GM12878 (cell line): ENCODE results near the gene NEBL. TPM values are rescaled to one million over a fixed set of nuclear protein-coding genes. Genes with fewer than 3 reads are reported as not detected.

Experiments
- ATAC-seq: fragments of 200-7000 bp; cut with Tn5 transposase; 3 replicates; pipeline ENCODE4 v1.9.1; 2020; ENCODE audit warnings: mild to moderate bottlenecking, moderate library complexity
- BruUV-seq: library from RNA; stranded (reverse); fragments of 400-500 nt; replicated peaks from 2 replicates; lab custom pipeline; 2021; lab: Mats Ljungman, UMichigan
- CTCF ChIA-PET: fragments of 300-600 bp; sonication (Branson Sonifier 250); formaldehyde crosslinking; extraction: SDS; loops from one replicate; lab custom pipeline; 2021; ENCODE audit warnings: inconsistent platforms; lab: Yijun Ruan, JAX
- POLR2A ChIA-PET: fragments of 350-600 bp; formaldehyde crosslinking; extraction: SDS; loops from one replicate; lab custom pipeline; 2021; ENCODE audit warnings: inconsistent platforms; lab: Charles Lee
- RAD21 ChIA-PET: fragments of 300-600 bp; sonication (Branson Sonifier 250); formaldehyde crosslinking; loops from one replicate; lab custom pipeline; 2023; ENCODE audit warnings: antibody characterized with exemption; ENCODE audit not compliant: unreplicated experiment; lab: Charles Lee
- SMC1A ChIA-PET: fragments of 300-600 bp; sonication (Branson Sonifier 250); formaldehyde crosslinking; loops from one replicate; lab custom pipeline; 2023; ENCODE audit not compliant: unreplicated experiment, uncharacterized antibody; lab: Charles Lee
- DNase-seq: peaks from one replicate; pipeline ENCODE4 v3.0.0-alpha.2; 2011; ENCODE audit warnings: low read depth, low spot score
- FAIRE-seq: peaks from 3 replicates; lab custom pipeline; 2011; peaks lifted over from hg19 to GRCh38; lab: Jason Lieb, UNC
- H2AFZ ChIP-seq: 2 replicates; pipeline ENCODE4 v1.6.0; 2011; ENCODE audit warnings: low read depth, low read length, control low read depth; ENCODE audit not compliant: control insufficient read depth
- H3K27ac ChIP-seq: 2 replicates; pipeline ENCODE4 v1.5.1; 2011; ENCODE audit warnings: control low read depth; ENCODE audit not compliant: control insufficient read depth, insufficient read depth
- H3K27me3 ChIP-seq, 2 experiments: replicated peaks in 1 of 2; 2 replicates each; pipeline versions ENCODE4 v1.6.0 to v1.6.1; 2011; ENCODE audit warnings: low read length in 1 of 2; ENCODE audit not compliant: control insufficient read depth in 2 of 2, insufficient read depth in 2 of 2
- H3K36me3 ChIP-seq, 2 experiments: 2 replicates each; pipeline ENCODE4 v1.5.1; 2011; ENCODE audit warnings: low read length in 1 of 2; ENCODE audit not compliant: control insufficient read depth in 2 of 2, insufficient read depth in 2 of 2
- H3K4me1 ChIP-seq: 2 replicates; pipeline ENCODE4 v1.6.1; 2011; ENCODE audit warnings: mild to moderate bottlenecking, low read length, moderate library complexity, mixed read lengths; ENCODE audit not compliant: control insufficient read depth, insufficient read depth
- H3K4me2 ChIP-seq: 2 replicates; pipeline ENCODE4 v1.6.0; 2011; ENCODE audit warnings: control low read depth; ENCODE audit not compliant: control insufficient read depth, insufficient read depth
- H3K4me3 ChIP-seq: fragments of 200-600 bp; sonication (generic); 2 replicates; pipeline ENCODE4 v1.5.1; 2016
- H3K79me2 ChIP-seq: 2 replicates; pipeline ENCODE4 v1.6.0; 2011; ENCODE audit warnings: low read length; ENCODE audit not compliant: control insufficient read depth, insufficient read depth
- H3K9ac ChIP-seq: 2 replicates; pipeline ENCODE4 v1.8.0; 2011; ENCODE audit warnings: low read length, control low read depth, mixed read lengths; ENCODE audit not compliant: control insufficient read depth, insufficient read depth
- H3K9me3 ChIP-seq: replicated peaks from 3 replicates; pipeline ENCODE4 v1.5.1; 2011; ENCODE audit warnings: mild to moderate bottlenecking, low read length; ENCODE audit not compliant: control insufficient read depth, insufficient read depth
- H4K20me1 ChIP-seq: 2 replicates; pipeline ENCODE4 v1.6.0; 2011; ENCODE audit not compliant: control insufficient read depth, insufficient read depth
- ASH2L ChIP-seq: fragments of 300-600, 200-600 bp; sonication (generic); IDR thresholded peaks from 2 replicates; pipeline ENCODE4 v1.6.1; 2017; ENCODE audit warnings: low read depth, mild to moderate bottlenecking, borderline replicate concordance
- BCL3 ChIP-seq: IDR thresholded peaks from 2 replicates; pipeline ENCODE4 v1.6.1; 2011; ENCODE audit warnings: borderline replicate concordance, low read depth, mild to moderate bottlenecking, moderate library complexity, low read length; ENCODE audit not compliant: insufficient read depth, poor library complexity, severe bottlenecking
- CHD1 ChIP-seq: IDR thresholded peaks from 2 replicates; pipeline ENCODE4 v1.6.1; 2012; ENCODE audit warnings: low read depth, low read length, improper control_type of control experiment
- CUX1 ChIP-seq: IDR thresholded peaks from 2 replicates; pipeline ENCODE4 v1.6.1; 2012; ENCODE audit warnings: improper control_type of control experiment, low read depth, low read length; ENCODE audit not compliant: insufficient replicate concordance
- E4F1 ChIP-seq: fragments of 450-650 bp; IDR thresholded peaks from 2 replicates; pipeline ENCODE4 v1.6.1; 2018; ENCODE audit warnings: borderline replicate concordance, mild to moderate bottlenecking; ENCODE audit not compliant: partially characterized antibody
- FOXM1 ChIP-seq: IDR thresholded peaks from 2 replicates; pipeline ENCODE4 v1.6.1; 2012; ENCODE audit warnings: low read depth, mild to moderate bottlenecking, inconsistent platforms, low read length, moderate library complexity
- HDGF ChIP-seq: fragments of 450-650 bp; IDR thresholded peaks from 2 replicates; pipeline ENCODE4 v1.6.1; 2016; ENCODE audit warnings: antibody characterized with exemption
- MYC ChIP-seq: IDR thresholded peaks from 2 replicates; pipeline ENCODE4 v1.6.1; 2011; ENCODE audit warnings: mild to moderate bottlenecking, low read length, moderate library complexity, inconsistent platforms; ENCODE audit not compliant: insufficient read depth, insufficient replicate concordance, insufficient read length, severe bottlenecking
- NBN ChIP-seq: fragments of 450-650 bp; IDR thresholded peaks from 2 replicates; pipeline ENCODE4 v1.6.1; 2016
- NRF1 ChIP-seq: conservative IDR thresholded peaks from 2 replicates; pipeline ENCODE4 v1.6.1; 2011; ENCODE audit warnings: mild to moderate bottlenecking, low read depth, low read length, improper control_type of control experiment
- POLR2AphosphoS5 ChIP-seq: IDR thresholded peaks from 2 replicates; pipeline ENCODE4 v1.6.1; 2011; ENCODE audit warnings: mild to moderate bottlenecking, low read length, inconsistent platforms
- POU2F2 ChIP-seq: IDR thresholded peaks from 3 replicates; pipeline ENCODE4 v1.6.1; 2011; ENCODE audit warnings: low read depth, mild to moderate bottlenecking, low read length, borderline replicate concordance
- RAD21 ChIP-seq: IDR thresholded peaks from 2 replicates; pipeline ENCODE4 v1.6.1; 2011; ENCODE audit warnings: mild to moderate bottlenecking, low read depth, low read length, moderate library complexity; ENCODE audit not compliant: insufficient read depth
- RB1 ChIP-seq: fragments of 450-650 bp; formaldehyde crosslinking; IDR thresholded peaks from 2 replicates; pipeline ENCODE4 v1.6.1; 2017; ENCODE audit warnings: mild to moderate bottlenecking, borderline replicate concordance
- SMAD5 ChIP-seq: IDR thresholded peaks from 2 replicates; pipeline ENCODE4 v1.6.1; 2016; ENCODE audit warnings: antibody characterized with exemption, low read depth
- WGBS: methylation state at CpG from one replicate; pipeline ENCODE4 v1.1.6; 2016; ENCODE audit warnings: low lambda C conversion rate; ENCODE audit not compliant: insufficient replicate concordance, insufficient coverage; ENCODE audit errors: missing lambda C conversion rate; 5-methylcytosine and 5-hydroxymethylcytosine counted together
- in situ Hi-C: fragments of 300-500 bp; cut with MboI; formaldehyde crosslinking; loops from 9 replicates; pipeline ENCODE4 v1.14.3; 2018; ENCODE audit warnings: mixed read lengths
- intact Hi-C: fragments of 100-400 bp; cut with micrococcal nuclease; formaldehyde crosslinking; loops from one replicate; pipeline ENCODE4 v1.14.2; 2022; ENCODE audit not compliant: unreplicated experiment
- polyA plus RNA-seq, 11 experiments: library from polyadenylated mRNA; depleted of rRNA in 4 of 11; unstranded in 6 of 11; stranded (reverse) in 5 of 11; fragments of >200 nt; fragmentation: Nextera tagmentation in 4 of 11; fragmentation: Illumina TruSeq in 1 of 11; extraction: Ambion mirVana in 4 of 11; extraction: Trizol in 1 of 11; gene quantifications; 1 replicate in 1 of 11; 2 replicates in 10 of 11; pipeline versions ENCODE4 v1.2.1 to v1.2.3, GENCODE V29; 2011 to 2016; ENCODE audit warnings: inconsistent platforms in 2 of 11, missing spikeins in 2 of 11, low read depth in 1 of 11
- total RNA-seq, 4 experiments: library from RNA; depleted of rRNA in 3 of 4; stranded (reverse); fragments of >200 nt in 3 of 4; fragmentation: Illumina TruSeq in 1 of 4; extraction: Trizol in 1 of 4; gene quantifications; 2 replicates each; pipeline versions ENCODE4 v1.2.1 to v1.2.3, GENCODE V29; 2013 to 2021

NEBL gene
- total and polyA plus RNA-seq, 10 of the 15 experiments (the other 5 are each of a cell fraction or from before 2014, with no cell fraction given), result 0.04 to 0.56 (median 0.11) TPM; not detected in 6

GRCh38 chr10:20817116-20817515 is 80.0 kb downstream of the NEBL start:
- no peak overlapping the region for H3K4me3 ChIP-seq
- H3K27me3 ChIP-seq, result no peaks in the 10 kb centered on the region
- no peaks in the 10 kb centered on the region for H3K4me1 ChIP-seq
- ChIA-PET RAD21 (no interaction called here), POLR2A (no interaction called here), CTCF (no interaction called here), SMC1A (interaction anchor here (1.0 kb wide), 1 partner anchor 9 kb away, joined by 3 read pairs; no protein-coding TSS in a partner anchor)
- no TSS peak for BruUV-seq
- no peak overlapping the region for H2AFZ ChIP-seq
- no peak overlapping the region for H3K9ac ChIP-seq
- ATAC-seq (no peak), DNase-seq (no peak), FAIRE-seq (no peak)
- H3K4me2 ChIP-seq, result no peak overlapping the region
- no peaks in the 10 kb centered on the region for H3K36me3 ChIP-seq
- in situ Hi-C loops (no loop called here), intact Hi-C loops (no loop called here)
- H4K20me1 ChIP-seq, result no peaks in the 10 kb centered on the region
- WGBS, result 10% methylated on average over 3 of the region's 3 CpGs
- H3K9me3 ChIP-seq, result no peaks in the 10 kb centered on the region
- H3K79me2 ChIP-seq, result no peaks in the 10 kb centered on the region
- no peak overlapping the region for H3K27ac ChIP-seq
- no peak for TF ChIP-seq POU2F2
- no peak for TF ChIP-seq BCL3
- TF ChIP-seq NRF1, result no peak
- TF ChIP-seq HDGF, result no peak
- TF ChIP-seq SMAD5, result no peak
- TF ChIP-seq NBN, result no peak
- TF ChIP-seq CUX1, result no peak
- TF ChIP-seq POLR2AphosphoS5, result no peak
- TF ChIP-seq E4F1, result no peak
- no peak for TF ChIP-seq FOXM1
- no peak for TF ChIP-seq CHD1
- TF ChIP-seq ASH2L, result no peak
- no peak for TF ChIP-seq RAD21
- TF ChIP-seq MYC, result no peak
- TF ChIP-seq RB1, result no peak
